Amniotic stem cell (primary cell): ENCODE data around the gene ADH5.
"Not testable (repeated sequence)": the region's sequence is repeated elsewhere in the genome, so short reads cannot be mapped to it uniquely, and the experiment has no call there.

Source experiments
- DNase-seq: peaks from one replicate; lab custom pipeline; 2025; lab: John Stamatoyannopoulos, UW

Gene ADH5

DNA sequence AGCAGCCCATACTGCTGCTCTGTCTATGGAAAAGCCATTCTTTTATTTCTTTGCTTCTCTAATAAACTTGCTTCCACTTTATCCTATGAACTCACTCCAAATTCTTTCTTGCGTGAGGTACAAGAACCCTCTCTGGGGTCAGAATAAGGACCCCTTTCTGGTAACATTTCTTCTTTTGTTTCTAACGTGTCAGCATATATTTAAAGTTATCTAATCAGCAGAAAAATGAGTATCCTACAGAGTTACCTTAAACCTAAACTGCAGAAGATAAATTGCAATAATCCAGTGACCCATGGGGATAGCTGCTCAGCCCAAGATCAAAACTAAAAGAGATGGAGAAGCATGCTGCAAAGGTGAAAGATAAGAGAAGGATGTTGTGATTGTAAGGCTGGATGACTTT lies 4.0 kb downstream of the ADH5 start:
- no peak for DNase-seq

DNA sequence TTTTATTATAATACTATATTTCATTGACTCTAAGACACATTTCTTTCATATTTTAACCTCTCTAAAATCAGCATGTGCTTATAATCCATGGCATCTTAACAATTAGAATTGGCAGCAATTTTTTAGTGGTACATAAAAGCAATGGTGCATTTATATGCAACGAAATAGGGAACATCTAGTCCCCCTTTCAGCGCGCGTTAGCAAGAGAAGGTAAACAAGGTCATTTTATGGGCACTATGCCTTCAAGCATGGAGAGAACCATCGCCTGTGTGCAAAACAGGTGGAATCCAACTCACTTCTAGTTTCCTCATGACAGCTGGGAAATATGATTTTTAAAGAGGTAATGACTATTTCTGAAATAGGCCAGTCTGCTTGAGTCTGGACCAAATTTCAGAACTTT lies 6.4 kb downstream of the ADH5 start:
- DNase-seq, result no peak

DNA sequence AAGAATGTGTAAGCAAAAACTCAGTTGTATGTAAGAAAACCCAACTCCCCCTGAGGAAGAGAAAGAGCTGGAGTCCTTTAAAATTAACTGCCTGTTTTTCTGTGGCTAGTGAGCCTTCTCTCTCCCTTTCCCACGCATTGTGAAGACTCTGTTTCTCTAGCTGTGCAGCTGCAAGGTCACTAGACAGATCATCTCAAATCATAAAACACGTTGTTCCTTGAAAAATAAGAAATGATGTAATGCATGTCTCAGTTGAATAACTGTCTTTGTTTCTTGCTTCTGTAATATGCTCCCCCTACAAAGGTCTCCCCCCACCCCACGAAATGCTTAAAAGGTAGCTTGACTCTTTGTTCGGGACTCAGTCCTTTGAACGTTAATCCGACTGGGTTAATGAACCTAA lies 7.7 kb downstream of the ADH5 start:
- DNase-seq, result not testable (repeated sequence)

- DNase-seq, result no peak
Measured at GRCh38 chr4:99079625-99080295, 8.8 kb downstream of the ADH5 start.

DNA sequence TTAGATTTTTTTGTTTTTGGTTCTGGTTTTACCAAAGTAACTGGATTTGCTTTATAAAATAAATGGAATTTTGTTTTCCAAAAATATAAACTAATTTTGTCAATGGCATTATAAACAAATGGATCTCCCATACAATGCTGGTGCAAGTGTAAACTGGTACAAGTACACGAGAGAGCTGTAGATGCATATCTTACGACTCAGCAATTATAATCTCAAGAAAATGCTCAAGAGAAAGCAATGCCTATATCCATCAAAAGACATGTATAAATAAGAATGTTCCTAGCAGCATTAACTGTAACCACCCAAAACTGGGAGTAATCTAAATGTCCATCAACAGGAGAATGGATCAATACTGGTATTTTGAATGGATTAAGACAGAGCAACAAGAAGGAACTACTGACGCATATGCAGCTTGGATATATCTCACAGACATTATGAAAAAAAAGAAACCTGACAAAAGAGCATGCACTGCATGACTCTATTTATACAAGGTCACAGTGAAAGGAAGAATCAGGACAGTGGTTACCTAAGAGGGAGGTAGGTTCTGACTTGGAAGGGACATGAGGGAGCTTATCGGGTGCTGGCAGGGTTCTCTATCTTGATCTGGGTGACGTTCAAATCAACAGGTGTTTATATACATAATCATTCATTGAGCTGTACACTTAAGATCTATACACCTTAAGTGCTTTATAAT lies 9.5 kb downstream of the ADH5 start:
- DNase-seq, result no peak

DNA sequence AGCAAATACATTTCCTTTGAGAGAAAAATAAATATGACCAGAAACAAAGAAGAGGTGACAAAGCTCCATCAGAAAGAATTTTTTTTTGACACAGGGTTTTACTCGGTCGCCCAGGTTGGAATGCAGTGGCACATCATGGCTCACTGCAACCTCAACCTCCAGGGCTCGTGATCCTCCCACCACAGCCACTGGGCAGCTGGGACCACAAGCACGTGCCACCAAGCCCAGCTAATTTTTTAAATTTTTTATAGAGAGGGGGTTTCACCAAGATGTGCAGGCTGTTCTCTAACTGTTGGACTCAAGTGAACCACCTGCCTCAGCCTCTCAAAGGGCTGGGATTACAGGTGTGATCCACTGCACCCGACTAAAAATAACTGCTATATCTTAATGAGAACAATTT lies 10.3 kb downstream of the ADH5 start:
- no peak for DNase-seq

GRCh38 chr4:99077177-99077576 lies 11.4 kb downstream of the ADH5 start:
- DNase-seq, result no peak

- DNase-seq, result no peak
Measured at GRCh38 chr4:99076292-99076976, 12.2 kb downstream of the ADH5 start.

DNA sequence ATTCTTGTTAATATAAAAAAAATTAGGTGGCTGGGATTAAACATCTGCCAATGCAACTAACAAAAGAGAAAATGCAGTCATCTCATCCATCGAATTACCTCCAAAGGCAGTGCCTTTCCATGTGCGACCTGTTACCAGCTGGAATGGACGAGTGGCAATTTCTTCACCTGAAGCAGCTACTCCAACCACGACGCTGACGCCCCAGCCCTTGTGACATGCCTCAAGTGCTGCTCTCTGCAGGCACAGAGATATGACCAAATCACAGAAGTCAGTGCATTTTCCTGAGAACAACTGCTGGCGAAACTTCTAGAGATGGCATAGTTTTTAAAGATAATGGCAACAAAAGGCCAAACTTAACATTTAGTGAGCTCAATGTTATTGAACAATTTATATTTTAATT lies 13.8 kb downstream of the ADH5 start:
- DNase-seq, result no peak

DNA sequence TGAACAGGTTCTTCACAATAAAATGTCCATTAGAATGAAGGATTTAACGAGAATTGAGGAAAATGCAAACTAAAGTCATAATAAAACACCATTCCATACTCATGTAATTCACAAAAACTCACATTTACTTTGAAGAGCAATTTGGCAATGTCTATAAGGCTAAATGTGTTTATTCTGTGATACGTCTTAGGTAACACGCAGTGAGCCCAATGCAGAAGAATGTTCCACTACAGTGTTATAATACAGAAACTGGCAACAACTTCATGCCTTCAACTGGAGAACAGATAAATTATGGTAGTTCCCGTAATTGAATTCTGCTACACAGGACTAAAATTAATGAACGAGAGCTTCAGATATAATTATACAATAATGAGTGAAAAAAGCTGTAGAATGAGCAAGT lies 17.4 kb downstream of the ADH5 start:
- no peak for DNase-seq

- no peak for DNase-seq
Measured at GRCh38 chr4:99067617-99068016, 21.0 kb downstream of the ADH5 start.

DNA sequence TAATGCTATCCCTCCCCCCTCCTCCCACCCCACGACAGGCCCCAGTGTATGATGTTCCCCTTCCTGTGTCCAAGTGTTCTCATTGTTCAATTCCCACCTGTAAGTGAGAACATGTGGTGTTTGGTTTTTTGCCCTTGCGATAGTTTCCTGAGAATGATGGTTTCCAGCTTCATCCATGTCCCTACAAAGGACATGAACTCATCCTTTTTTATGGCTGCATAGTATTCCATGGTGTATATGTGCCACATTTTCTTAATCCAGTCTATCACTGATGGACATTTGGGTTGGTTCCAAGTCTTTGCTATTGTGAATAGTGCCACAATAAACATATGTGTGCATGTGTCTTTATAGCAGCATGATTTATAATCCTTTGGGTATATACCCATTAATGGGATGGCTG lies 23.1 kb downstream of the ADH5 start:
- not testable (repeated sequence) for DNase-seq

DNA sequence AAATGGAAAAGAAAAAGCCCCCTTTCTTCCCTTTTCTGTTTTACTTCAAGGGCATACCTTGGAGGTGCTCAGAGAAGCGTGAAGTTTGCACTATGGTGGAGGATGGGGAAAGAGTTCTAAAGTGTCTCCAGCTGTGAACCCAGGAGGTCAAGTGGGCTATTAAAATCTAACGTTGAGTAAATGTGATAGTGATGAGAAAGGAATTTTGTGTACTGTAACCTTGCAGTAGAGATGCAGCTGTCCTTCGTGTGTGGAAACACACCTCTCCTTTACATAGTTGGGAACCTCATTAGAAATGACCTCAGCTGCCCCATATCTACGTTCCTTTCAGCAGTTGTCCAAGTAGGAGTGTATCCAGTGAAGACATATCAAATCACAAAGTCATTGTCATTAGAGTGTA lies 26.5 kb downstream of the ADH5 start:
- DNase-seq, result no peak

DNA sequence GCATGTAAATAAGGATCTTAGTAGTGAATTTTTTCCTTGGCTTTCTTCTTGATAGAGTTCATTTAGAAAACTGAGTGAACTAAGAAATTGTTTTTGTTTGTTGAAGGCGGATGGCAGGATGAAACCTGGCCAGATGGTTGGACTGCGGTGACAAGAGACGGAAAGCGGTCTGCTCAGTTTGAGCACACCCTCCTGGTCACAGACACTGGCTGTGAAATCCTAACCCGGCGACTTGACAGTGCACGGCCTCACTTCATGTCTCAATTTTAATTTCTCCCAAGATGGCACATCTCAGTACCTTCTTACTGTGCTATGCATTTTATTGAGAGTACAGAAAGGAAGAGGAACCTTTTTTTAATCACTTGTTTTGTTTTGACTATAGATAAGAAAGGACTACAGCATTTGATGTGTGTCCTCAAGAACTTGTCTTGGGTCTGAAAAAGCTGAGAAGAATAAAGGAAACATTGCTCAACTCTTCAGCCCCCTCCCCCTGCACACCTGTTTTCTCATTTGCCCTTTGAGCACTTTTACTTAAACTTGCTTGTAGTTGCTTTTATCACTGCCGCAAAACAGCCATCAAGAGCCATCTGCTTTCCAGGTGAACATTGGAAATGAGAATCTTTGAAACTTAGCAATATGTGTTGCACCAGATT lies 27.4 kb downstream of the ADH5 start:
- no peak for DNase-seq

- DNase-seq, result no peak
Measured at GRCh38 chr4:99059550-99059949, 29.0 kb downstream of the ADH5 start.

GRCh38 chr4:99058228-99058627 lies 30.4 kb downstream of the ADH5 start:
- DNase-seq, result no peak

- DNase-seq, result no peak
Measured at GRCh38 chr4:99054428-99054994, 34.1 kb downstream of the ADH5 start.

DNA sequence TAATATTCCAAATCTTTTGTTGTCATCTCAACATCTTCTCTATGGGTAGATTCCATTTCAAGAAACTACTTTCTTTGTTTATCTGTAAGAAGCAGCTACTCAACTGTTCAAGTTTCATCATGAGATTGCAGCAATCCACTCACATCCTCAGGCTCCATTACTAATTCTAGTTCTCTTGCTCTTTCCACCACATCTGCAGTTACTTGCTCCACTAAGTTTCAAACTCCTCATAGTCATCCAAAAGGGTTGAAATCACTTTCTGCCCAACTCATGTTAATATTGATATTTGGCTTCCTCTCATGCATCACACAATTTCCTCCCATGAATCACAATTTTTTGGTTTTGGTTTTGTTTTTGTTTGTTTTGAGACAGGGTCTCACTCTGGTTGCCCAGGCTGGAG lies 35.7 kb downstream of the ADH5 start:
- DNase-seq, result no peak

DNA sequence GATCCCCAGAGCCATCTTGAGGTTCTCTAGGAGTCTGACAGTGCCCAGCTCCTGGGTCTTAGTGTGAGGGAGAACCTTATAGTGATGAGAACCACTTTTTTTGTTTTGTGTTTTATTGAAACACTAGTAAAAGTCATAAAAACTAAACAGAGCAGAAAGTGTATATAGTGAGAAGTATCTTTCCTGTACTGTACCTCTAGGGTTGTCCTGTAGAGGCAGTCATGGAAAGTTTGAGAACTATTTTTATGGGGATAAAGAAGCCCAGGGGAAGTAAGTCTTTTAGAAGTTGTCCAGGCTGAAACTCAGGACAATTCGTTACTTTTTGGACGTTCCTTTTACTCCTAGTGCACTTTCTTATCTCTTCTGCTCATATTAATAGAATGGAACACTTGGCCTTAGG lies 40.9 kb downstream of the ADH5 start:
- DNase-seq, result no peak

DNA sequence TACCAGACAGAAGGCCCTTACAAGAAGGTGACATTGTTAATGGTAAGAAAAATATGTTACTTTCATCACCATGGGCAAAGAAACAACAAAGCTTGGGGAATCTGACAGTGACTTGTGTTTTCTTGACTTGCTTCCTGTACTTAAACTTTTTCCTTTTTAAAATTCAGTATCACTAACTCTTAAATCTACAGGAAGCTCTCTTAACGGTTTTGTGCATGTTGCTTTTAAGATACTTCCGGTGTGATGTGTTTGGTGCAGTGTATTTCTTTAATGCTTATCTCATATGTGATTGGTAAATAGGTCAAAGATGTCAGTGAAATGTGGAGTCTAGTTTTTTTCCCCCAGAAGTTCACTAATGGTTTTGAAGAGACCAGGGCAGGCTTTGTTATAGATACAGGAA lies 45.2 kb downstream of the ADH5 start:
- no peak for DNase-seq

DNA sequence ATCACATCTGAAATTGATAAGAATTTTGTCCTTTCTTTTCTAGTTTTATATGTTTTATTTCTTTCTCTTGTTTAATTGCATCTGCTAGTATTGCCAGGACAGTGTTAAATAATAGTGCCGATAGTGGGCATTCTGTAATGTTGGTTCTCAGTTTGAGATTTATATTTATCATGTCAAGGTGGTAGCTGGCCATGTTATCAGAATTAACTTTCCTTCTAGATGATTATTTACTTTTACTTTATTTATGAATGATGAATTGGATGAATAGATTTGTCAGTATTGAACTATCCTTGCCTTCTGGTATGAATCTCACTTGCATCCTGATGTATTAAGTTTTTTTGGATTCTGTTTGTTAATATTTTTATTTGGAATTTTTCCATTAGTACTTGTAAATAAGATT lies 50.4 kb downstream of the ADH5 start:
- no peak for DNase-seq

DNA sequence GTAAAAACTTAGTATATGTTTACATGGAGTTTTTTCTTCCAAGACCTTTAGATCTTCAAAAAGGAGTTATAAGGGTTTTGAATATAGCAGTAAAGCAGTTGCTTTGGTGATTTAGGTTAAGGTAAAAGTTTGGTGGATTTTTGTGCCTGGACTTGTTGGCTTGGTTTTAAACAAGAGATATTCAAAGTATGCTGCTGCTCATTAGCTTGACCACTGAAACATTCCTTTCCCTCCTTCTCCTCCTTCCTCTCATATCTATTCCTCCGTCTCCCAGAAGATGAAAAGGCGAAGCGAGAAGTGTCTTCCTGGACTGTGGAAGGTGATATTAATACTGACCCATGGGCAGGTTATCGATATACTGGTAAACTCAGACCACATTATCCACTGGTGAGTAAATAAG lies 54.6 kb downstream of the ADH5 start:
- DNase-seq, result no peak

DNA sequence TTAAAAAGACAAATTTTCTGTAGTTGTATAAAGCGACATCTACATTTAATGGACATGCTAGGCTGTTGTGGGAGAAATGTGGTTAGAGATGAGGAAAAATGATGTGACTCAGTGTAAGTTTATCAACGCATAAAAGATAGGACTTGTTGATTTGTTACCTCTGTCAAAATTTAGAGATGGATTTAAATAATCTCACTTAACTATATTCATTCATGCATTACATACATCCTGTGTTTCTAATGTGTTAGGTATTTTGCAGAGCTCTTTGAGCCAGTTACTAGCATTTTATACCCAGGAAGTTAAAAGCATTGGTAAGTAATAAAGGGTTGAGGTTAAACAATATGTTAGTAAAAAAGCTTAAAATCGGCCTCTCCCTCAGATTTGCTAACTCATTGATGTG lies 58.7 kb downstream of the ADH5 start:
- no peak for DNase-seq
